ENCODE results near the gene WWOX. TPM values are rescaled to one million over a fixed set of nuclear protein-coding genes. Genes with fewer than 3 reads are reported as not detected.

The WWOX gene
- total and polyA plus RNA-seq, 2 of the 4 experiments (the other 2 are of a cell fraction) = 2.7 to 5.4 TPM

DNA sequence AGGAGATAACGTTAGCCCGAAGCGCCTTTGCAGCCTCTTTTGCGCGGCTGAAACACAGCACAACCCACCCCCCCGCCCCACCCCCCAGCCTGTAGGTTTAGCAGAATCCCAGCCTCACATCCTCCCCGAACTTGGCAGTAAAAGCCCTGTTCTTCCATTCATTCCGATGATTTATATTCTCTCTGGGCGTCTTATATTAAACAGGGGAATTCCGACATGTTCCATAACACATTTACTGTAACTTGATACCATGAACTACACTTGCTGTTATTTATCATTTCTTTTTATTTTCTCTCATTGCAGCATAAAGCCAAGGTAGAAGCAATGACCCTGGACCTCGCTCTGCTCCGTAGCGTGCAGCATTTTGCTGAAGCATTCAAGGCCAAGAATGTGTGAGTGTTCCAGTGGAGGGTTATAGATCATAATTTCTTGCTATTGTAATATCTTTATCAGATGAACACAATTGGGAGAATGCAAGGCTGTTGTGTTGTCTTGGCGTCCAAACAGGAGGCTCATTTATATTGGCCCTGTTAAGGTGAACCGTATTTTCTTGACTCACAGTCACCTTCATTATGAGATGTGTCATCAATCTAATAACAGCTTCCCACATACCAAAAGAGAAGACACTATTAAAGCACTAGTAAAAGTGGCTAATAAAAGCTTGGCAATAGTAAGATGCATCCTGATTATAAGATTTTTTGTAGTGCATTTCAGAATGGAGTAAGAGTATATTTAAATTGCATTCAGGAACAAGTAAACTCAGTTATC, 287.3 kb downstream of the WWOX start:
- Histone ChIP-seq H3K4me2 (ENCODE audit: low read depth, low read length) (no peak overlapping the region), H3K4ac (ENCODE audit: low read depth, low read length) (no peak overlapping the region), H3K18ac (ENCODE audit: low read depth, low read length) (no peak overlapping the region), H3K9ac (ENCODE audit: low read depth, low read length) (no peak overlapping the region), H3K9me1 (ENCODE audit: insufficient read depth, low read length) (no peaks in the 10 kb centered on the region), H3K36me3 (ENCODE audit: control insufficient read depth, insufficient read depth, low read length) (no peaks in the 10 kb centered on the region), H3K23ac (ENCODE audit: low read depth, low read length) (no peak overlapping the region), H2AK9ac (replicated peaks; ENCODE audit: low read depth, low read length, poor library complexity) (no peak overlapping the region), H4K8ac (ENCODE audit: low read depth in 2 of 2, low read length in 2 of 2) (no peak overlapping the region), H2AK5ac (ENCODE audit: low read depth, low read length) (no peak overlapping the region), H3K79me1 (ENCODE audit: low read depth in 1 of 2, low read length in 2 of 2) (no peaks in the 10 kb centered on the region), H4K5ac (ENCODE audit: low read depth, low read length) (no peak overlapping the region), H3K27ac (ENCODE audit: insufficient read depth, low read length) (no peak overlapping the region), H2BK120ac (ENCODE audit: low read depth, low read length) (no peak overlapping the region), H4K20me1 (ENCODE audit: insufficient read depth, low read length) (no peaks in the 10 kb centered on the region), H3K4me3 (ENCODE audit: insufficient read depth, low read depth, low read length) (no peak overlapping the region), H3K56ac (ENCODE audit: extremely low read depth, insufficient read depth, low read length) (no peak overlapping the region), H2BK5ac (ENCODE audit: low read depth, low read length, poor library complexity, severe bottlenecking) (no peak overlapping the region), H4K91ac (ENCODE audit: insufficient read depth, low read depth, low read length) (no peak overlapping the region), H3K14ac (replicated peaks; ENCODE audit: low read depth, low read length) (no peak overlapping the region), H2BK20ac (ENCODE audit: low read depth, low read length) (no peak overlapping the region), H2AFZ (replicated peaks; ENCODE audit: low read length, poor library complexity) (no peak overlapping the region), H3K4me1 (ENCODE audit: control insufficient read depth, insufficient read depth, low read length) (no peaks in the 10 kb centered on the region), H3K27me3 (ENCODE audit: control insufficient read depth, insufficient read depth, low read length) (no peaks in the 10 kb centered on the region), H3K9me3 (ENCODE audit: control insufficient read depth, insufficient read depth, low read length) (peaks cover 19% of the 10 kb centered on the region), H2BK15ac (ENCODE audit: low read depth, low read length) (no peak overlapping the region)
- 53% methylated on average over 2 of the region's 15 CpGs; no CpG with 5 or more reads in 1 of the 2 experiments for WGBS, 2 experiments (ENCODE audit: extremely low coverage in 2 of 2, insufficient read length in 1 of 2)
- no peak for ATAC-seq (ENCODE audit: low read depth)
- DNase-seq = no peak
- dilution Hi-C loops (cut with HindIII; ENCODE audit: low sequenced_read_pairs, unreplicated experiment) (no loop called here), in situ Hi-C loops (cut with MboI; ENCODE audit: low sequenced_read_pairs) (no loop called here), intact Hi-C loops (cut with micrococcal nuclease) (no loop called here)
- no TSS peak for BruUV-seq (replicated peaks)
- ChIA-PET CTCF (no interaction called here), POLR2A (ENCODE audit: unreplicated experiment) (no interaction called here)
- TF ChIP-seq BHLHE40 (IDR thresholded peaks at IDR 0.05; ENCODE audit: low read depth, low read length) (no peak), NFE2L2 (IDR thresholded peaks at IDR 0.05; ENCODE audit: low read depth, low read length) (no peak), RAD21 (IDR thresholded peaks at IDR 0.05; ENCODE audit: low read length) (no peak), CHD1 (IDR thresholded peaks at IDR 0.05; ENCODE audit: low read depth, low read length) (no peak), MXI1 (IDR thresholded peaks at IDR 0.05; ENCODE audit: borderline replicate concordance, low read depth, low read length) (no peak), MAZ (IDR thresholded peaks at IDR 0.05; ENCODE audit: borderline replicate concordance, low read depth, low read length) (no peak)
